DND-41 (cell line): ENCODE data around the gene TYW1B.
"Not testable (repeated sequence)": the region's sequence is repeated elsewhere in the genome, so short reads cannot be mapped to it uniquely, and the experiment has no call there.

Experiments used
- ATAC-seq: fragments of 200-7000 bp; cut with Tn5 transposase; 3 replicates; pipeline ENCODE4 v1.9.1; 2021; ENCODE audit warnings: low read depth; ENCODE audit not compliant: insufficient read depth
- DNase-seq: peaks from one replicate; pipeline ENCODE4 v3.0.0-alpha.2; 2020
- H2AFZ ChIP-seq: 2 replicates; pipeline ENCODE4 v1.6.0; 2012; ENCODE audit warnings: low read depth, low read length
- H3K27ac ChIP-seq: 2 replicates; pipeline ENCODE4 v1.5.1; 2012; ENCODE audit warnings: low read length, inconsistent platforms
- H3K27me3 ChIP-seq: fragments of 200-600 bp; sonication (generic); 2 replicates; pipeline ENCODE4 v1.6.0; 2012; ENCODE audit warnings: low read length, mild to moderate bottlenecking, inconsistent platforms; ENCODE audit not compliant: insufficient read depth, poor library complexity
- H3K36me3 ChIP-seq: 2 replicates; pipeline ENCODE4 v1.5.1; 2012; ENCODE audit warnings: low read length, inconsistent platforms; ENCODE audit not compliant: insufficient read depth
- H3K4me1 ChIP-seq: 2 replicates; pipeline ENCODE4 v1.5.1; 2012; ENCODE audit warnings: mild to moderate bottlenecking, low read length; ENCODE audit not compliant: insufficient read depth
- H3K4me2 ChIP-seq: 2 replicates; pipeline ENCODE4 v1.6.0; 2012; ENCODE audit warnings: mild to moderate bottlenecking, moderate library complexity, low read length, inconsistent platforms; ENCODE audit not compliant: insufficient read depth
- H3K4me3 ChIP-seq, 2 experiments: fragments of 200-600 bp in 1 of 2; shearing (Covaris generic) in 1 of 2; 2 replicates each; pipeline ENCODE4 v1.5.1; 2012 to 2016; ENCODE audit warnings: inconsistent platforms in 2 of 2, low read length in 2 of 2, mild to moderate bottlenecking in 2 of 2, low read depth in 1 of 2, moderate library complexity in 1 of 2
- H3K79me2 ChIP-seq: 2 replicates; pipeline ENCODE4 v1.6.0; 2012; ENCODE audit warnings: low read length, inconsistent platforms; ENCODE audit not compliant: insufficient read depth
- H3K9ac ChIP-seq: 2 replicates; pipeline ENCODE4 v1.6.0; 2012; ENCODE audit warnings: low read depth, mild to moderate bottlenecking, inconsistent platforms, low read length, moderate library complexity
- H3K9me3 ChIP-seq: 2 replicates; pipeline ENCODE4 v1.5.1; 2012; ENCODE audit warnings: low read length, moderate library complexity, mild to moderate bottlenecking, inconsistent platforms; ENCODE audit not compliant: insufficient read depth, severe bottlenecking
- H4K20me1 ChIP-seq: 2 replicates; pipeline ENCODE4 v1.6.0; 2012; ENCODE audit warnings: low read length; ENCODE audit not compliant: insufficient read depth
- CTCF ChIP-seq: IDR thresholded peaks from 2 replicates; pipeline ENCODE4 v1.5.1; 2012; ENCODE audit warnings: borderline replicate concordance, low read length, moderate library complexity, mild to moderate bottlenecking; ENCODE audit not compliant: poor library complexity, severe bottlenecking; ENCODE audit errors: extremely low read depth

TYW1B gene

DNA sequence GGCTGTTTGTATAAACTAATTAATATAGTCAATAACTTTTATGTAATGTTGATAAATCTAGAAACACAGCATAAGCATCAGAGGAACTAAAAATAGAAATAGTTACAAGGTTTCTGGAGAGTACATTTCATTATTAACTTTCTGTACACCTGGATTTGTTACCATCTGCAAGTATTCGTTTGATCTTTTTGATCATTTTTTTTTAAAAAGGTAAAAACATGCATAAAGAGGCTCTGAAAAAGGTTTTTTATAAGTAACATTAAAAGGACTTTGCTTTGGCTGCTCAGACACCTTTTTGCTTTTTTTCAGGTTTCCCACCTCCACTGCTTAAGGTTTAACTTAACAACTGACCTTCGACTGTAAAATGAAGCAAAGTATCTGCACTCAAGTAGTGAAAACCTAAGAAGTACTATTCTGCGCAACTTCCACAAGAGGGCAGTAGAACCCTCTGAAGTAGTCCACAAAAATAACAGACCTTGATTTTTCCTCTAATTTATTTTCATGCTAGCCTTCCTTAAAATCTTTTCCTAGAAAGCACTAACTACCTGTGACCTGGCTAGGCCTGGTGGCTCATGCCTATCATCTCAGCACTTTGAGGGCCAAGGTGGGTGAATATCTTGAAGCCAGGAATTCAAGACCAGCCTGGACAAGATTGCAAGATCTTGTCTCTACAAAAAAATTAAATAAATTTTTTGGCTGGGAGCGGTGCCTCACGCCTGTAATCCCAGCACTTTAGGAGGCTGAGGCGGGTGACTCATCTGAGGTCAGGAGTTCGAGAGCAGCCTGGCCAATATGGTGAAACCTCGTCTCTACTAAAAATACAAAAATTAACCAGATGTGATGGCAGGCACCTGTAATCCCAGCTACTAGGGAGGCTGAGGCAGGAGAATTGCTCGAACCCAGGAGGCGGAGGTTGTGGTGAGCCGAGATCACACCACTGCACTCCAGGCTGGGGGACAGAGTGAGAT, 4.0 kb downstream of the TYW1B start:
- Histone ChIP-seq H3K4me1 (peaks cover 11% of the 10 kb centered on the region), H3K79me2 (peaks cover 18% of the 10 kb centered on the region)
- not testable (repeated sequence) for H3K4me3 ChIP-seq, H3K4me2 ChIP-seq, DNase-seq, H3K9me3 ChIP-seq, H3K36me3 ChIP-seq, H3K27me3 ChIP-seq, H3K9ac ChIP-seq, H2AFZ ChIP-seq, H4K20me1 ChIP-seq, ATAC-seq, H3K27ac ChIP-seq
- peak; percentile 46 for TF ChIP-seq CTCF

DNA sequence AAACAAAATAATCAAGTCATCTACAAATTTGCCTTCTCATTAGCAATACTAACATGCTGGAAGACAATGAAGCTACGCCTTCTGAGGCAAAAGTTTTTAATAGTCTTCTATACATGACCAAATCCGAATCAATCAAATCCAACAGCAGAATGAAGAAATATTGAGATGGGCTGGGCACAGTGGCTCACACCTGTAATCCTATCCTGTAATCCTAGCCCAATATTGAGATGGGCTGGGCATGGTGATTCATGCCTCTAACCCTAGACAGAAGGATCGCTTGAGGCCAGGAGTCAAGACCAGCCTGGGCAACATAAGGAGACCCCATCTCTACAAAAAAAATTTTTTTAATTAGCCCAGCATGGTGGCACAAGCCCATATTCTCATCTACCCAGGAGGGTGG, 5.5 kb downstream of the TYW1B start:
- not testable (repeated sequence) for H3K27me3 ChIP-seq, H3K4me1 ChIP-seq, ATAC-seq, H4K20me1 ChIP-seq, H3K9ac ChIP-seq, DNase-seq, H3K9me3 ChIP-seq, H3K27ac ChIP-seq, H3K4me3 ChIP-seq, H3K4me2 ChIP-seq, H3K36me3 ChIP-seq, H2AFZ ChIP-seq
- H3K79me2 ChIP-seq: peaks cover 17% of the 10 kb centered on the region

GRCh38 chr7:72818663-72819361, 9.2 kb downstream of the TYW1B start:
- not testable (repeated sequence) for H2AFZ ChIP-seq, H4K20me1 ChIP-seq, DNase-seq, H3K4me2 ChIP-seq, H3K36me3 ChIP-seq, H3K4me3 ChIP-seq, H3K9me3 ChIP-seq, H3K27me3 ChIP-seq, H3K4me1 ChIP-seq, H3K9ac ChIP-seq, H3K27ac ChIP-seq, ATAC-seq
- peaks cover 10% of the 10 kb centered on the region for H3K79me2 ChIP-seq

DNA sequence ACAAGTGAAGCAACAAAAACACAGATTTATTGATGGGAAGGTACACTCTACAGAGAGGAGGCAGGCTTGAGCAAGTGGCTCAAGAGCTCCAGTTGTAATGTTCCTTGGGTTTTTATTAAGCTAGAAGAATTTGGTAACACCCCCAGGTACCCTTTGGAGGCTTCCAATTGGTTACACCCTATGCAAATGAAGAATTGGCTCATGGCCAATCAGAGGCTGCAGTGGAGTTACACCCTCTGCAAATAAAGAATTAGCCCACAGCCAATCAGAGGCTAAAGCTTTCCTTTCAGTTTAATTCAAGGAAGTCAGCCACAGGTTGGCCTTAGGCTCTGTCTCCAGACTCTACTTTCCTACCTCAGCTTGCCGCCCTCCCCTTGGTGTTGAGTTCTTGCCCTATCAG, 10.3 kb downstream of the TYW1B start:
- ATAC-seq: peak; percentile 65
- H3K9ac ChIP-seq, H2AFZ ChIP-seq, H3K9me3 ChIP-seq, H4K20me1 ChIP-seq, H3K79me2 ChIP-seq, H3K4me2 ChIP-seq, H3K27ac ChIP-seq, H3K4me3 ChIP-seq, H3K27me3 ChIP-seq, H3K4me1 ChIP-seq, H3K36me3 ChIP-seq: not testable (repeated sequence)
- peak; percentile 10 for DNase-seq

DNA sequence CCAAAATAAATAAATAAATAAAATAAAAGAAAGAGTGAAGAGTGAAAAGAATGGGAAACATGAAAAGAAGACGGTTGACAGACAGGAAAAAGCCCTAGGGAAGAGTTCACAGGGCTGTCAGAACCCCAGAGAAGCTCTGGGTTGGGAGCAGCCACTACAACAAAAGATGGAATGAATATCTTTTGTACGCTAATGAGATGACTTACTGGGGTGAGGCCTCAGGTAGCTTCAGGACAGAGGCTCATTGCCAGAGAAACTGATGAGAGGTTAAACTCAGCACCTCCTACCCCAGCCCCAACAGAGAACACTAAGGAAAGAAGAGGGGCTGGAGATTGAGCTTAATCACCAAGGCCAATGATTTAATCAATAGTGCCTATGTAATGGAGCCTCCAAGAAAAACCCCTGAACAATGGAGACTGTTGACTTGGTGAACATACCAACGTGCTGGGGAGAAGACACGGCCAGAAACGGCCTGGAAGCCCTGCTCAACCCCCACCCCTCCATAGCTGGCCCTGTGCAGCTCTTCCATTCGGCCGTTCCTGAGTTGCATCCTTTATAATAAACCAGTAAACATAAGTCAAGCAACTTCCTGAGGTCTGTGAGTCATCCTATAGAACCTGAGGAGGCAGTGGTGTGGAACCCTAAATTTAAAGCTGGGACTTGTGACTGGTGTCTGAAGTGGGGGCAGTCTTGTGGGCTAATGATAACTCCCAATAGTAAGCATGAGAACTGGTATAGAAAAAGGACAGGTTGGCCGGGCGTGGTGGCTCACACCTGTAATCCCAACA, 11.4 kb downstream of the TYW1B start:
- not testable (repeated sequence) for H3K79me2 ChIP-seq, H3K36me3 ChIP-seq, H3K27ac ChIP-seq, DNase-seq, H3K4me1 ChIP-seq, H2AFZ ChIP-seq, H4K20me1 ChIP-seq, H3K4me2 ChIP-seq, H3K9me3 ChIP-seq, H3K27me3 ChIP-seq, H3K9ac ChIP-seq, H3K4me3 ChIP-seq, ATAC-seq

- ATAC-seq, H3K9ac ChIP-seq, DNase-seq, H3K27ac ChIP-seq, H2AFZ ChIP-seq, H3K9me3 ChIP-seq, H3K4me2 ChIP-seq, H3K27me3 ChIP-seq, H3K79me2 ChIP-seq, H3K4me1 ChIP-seq, H3K4me3 ChIP-seq, H4K20me1 ChIP-seq: not testable (repeated sequence)
- peaks cover 13% of the 10 kb centered on the region; the same call in 1 of the 2 replicates for H3K36me3 ChIP-seq
Observed at GRCh38 chr7:72810437-72810836, 17.6 kb downstream of the TYW1B start.

GRCh38 chr7:72808511-72808910, 19.5 kb downstream of the TYW1B start:
- not testable (repeated sequence) for H3K27ac ChIP-seq, H3K4me3 ChIP-seq, H3K9ac ChIP-seq, H3K4me2 ChIP-seq, H3K79me2 ChIP-seq, H2AFZ ChIP-seq, H3K4me1 ChIP-seq, DNase-seq, H4K20me1 ChIP-seq, H3K9me3 ChIP-seq, H3K27me3 ChIP-seq, ATAC-seq
- H3K36me3 ChIP-seq: peaks cover 15% of the 10 kb centered on the region; the same call in 1 of the 2 replicates
